Measurements from ENCODE around the gene PLEKHA3.

Gene PLEKHA3

DNA sequence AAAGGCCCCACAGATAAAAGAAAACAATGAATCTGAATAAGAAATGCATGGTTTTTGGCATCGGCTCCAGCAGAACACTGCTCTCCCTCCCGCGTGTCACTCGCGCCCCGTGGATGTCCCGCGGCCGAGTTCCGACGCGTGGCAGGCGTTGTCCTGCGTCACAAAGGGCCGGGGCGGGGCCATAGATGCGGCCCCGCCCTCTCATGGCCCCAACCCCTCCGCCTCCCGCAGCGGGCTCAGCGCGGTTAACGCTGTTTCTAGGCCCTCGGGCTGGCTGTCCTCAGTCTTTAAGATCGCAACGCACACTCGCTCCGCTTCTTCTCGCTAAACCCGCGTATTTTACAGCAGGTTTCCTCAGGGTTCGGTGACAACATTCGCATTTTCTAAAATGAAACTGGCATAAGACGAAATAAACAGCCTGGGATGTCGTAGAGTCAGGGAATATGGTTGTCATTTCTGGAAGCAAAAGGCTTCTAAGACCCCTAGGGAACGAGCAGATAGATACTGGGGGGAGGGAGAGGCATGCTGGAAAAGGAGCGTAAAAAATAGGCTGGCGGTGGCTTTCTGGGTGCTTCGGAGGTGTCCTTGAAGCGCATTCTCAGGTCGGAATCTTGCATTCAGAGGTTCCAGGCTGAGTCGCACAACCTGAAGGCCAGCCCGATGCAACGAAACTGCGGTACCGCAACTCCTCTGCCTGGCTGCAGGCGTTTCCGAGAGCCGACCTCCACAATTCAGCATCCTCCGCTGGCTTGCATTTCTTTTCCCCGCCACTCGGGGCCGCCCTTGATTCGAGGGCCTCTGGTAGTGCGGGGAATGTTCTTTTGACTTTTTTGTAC lies 1.6 kb upstream of the PLEKHA3 start, which contains the start of gene FKBP7:
FKBP7 (minus strand) TSS at position 162 of the 836 bp plus-strand sequence; CDS start at position 61, 101 bp downstream.
- peak; percentile 88 for DNase-seq (ENCODE audit: low read depth, low spot score)

- DNase-seq (ENCODE audit: low read depth, low spot score) = peak; percentile 6
Measured at GRCh38 chr2:178479275-178479616, 1.0 kb upstream of the PLEKHA3 start.

DNA sequence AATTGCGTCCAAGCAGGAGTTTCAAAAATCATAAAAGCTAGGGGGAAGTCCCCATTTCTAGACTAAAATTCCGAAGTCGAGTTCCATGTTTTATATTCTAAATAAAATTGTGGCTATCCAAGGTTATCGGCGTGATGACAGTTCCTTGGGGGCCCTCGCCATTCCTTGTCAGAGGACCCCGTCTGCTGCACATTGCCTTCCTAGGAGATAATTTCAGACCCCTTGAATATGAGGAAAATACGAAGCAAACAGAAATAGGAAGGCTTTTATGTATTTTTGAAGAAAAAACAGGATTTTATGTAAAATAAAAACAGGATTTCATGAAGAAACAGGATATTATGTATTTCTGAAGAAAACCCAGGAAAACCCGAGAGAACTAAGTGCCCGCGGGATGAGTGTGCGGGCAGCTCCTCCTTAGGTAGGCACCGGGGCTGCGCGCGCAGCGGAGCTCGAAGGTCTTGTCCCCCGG lies 465 bp upstream of the PLEKHA3 start:
- no peak for DNase-seq (ENCODE audit: low read depth, low spot score)

DNA sequence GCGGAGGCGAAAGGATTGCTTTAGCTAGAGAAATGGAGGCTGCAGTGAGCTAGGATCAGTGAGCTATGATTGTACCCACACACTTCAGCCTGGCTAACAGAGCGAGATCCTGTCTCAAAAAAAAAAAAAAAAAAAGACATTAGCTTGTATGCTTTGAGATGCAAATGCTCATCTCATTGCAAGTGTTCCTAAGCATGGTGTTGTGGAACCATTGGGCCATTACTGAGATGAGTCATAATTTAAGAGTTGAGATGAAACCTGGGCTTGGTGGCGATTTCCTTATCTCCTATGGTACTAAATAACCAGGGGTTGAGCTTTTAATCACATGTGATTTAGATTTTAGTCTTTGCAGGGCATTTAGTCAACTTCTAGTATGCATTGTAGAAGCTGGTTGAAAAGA lies 2.2 kb downstream of the PLEKHA3 start:
- DNase-seq (ENCODE audit: low read depth, low spot score) = peak; percentile 3

DNA sequence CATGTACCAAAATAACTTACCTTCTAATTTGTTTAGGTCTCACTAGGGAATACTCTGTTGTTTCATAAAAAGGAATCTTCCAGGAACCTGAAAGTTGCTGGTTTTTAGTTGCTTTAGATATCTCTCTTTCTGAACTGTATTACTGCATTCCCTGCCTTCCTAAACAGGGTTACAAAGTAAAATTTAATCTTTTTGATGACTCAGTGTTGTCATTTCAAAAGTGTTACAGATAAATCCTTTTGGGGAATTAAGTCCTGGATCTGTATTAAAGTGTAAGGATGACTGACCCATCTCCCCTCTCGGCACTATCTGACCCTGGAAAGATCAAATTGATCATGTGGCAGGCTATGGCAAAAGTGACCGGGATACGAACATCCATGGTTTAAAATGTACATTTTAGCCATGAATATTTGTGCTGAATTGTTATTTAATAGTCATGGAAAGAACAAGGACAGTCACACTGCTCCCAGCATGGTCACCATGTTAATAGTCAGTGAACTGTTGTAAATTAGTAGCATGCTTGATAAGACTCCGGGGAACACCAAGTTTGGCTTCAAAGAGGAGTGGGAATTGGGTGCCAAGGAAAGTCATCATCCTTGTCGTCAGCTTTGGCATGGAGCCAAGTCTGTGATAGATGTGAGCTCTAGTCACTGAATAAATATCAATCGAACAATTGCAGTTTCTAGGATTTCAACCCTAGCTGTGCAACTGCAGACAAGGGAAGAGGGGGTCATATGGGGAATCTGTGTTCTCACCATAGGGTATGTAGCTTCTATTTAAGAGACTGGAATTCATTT lies 4.2 kb downstream of the PLEKHA3 start:
- no peak for DNase-seq (ENCODE audit: low read depth, low spot score)

DNA sequence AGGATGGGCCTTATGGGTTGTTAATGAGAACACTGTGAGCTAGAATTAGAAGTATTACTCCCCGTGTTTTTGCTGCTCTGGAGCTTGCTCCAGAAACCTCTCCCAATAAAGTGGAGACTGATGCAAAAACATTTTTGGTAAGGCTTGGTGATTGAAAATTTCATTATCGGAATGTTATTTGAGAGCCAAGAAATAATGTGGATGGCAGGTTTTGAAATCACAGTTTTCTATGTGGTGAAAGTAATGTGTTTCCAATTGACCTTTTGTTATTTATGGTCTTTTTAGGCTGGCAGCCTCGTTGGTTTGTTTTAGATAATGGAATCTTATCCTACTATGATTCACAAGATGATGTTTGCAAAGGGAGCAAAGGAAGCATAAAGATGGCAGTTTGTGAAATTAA lies 5.1 kb downstream of the PLEKHA3 start:
- no peak for DNase-seq (ENCODE audit: low read depth, low spot score)

- no peak for DNase-seq (ENCODE audit: low read depth, low spot score)
Measured at GRCh38 chr2:178491612-178492011, 11.4 kb downstream of the PLEKHA3 start.

DNA sequence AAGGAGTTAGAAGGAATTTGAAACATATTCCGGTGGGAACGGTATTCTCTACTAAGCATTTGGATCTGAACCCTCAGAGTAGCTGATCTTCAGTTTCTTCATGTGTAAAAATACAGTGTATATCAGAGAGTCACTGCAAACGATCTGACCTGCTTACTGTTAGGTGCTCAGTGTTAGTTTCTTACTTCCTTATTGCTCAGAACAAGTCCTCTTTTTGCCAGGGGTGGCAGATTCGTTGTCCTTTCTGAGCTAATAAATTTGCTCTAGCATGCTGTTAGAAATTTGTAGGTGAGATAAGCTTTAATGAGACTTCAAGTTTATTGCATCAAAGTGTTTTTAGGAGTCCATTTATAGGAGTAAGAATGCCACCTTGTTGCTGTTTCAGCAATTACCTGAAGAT lies 15.8 kb downstream of the PLEKHA3 start:
- DNase-seq (ENCODE audit: low read depth, low spot score) = no peak

DNA sequence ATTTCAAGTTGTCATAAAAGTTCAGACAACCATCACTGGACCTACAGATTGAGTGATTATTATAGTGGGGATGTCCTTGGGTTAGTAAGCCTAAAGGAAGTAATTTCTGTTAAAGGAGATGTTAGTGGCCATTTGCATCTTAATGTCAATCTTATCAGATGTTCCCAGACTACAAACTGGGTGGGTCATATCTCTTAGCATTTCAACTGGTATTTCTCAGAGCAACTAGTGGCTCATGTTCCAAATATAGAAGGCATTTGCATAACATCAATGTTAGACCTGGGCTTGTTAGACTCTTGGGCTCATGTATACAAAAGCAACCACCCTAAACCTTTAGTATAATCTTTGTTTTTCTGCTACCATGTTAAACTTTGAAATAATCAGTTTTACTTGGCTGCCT lies 17.9 kb downstream of the PLEKHA3 start:
- no peak for DNase-seq (ENCODE audit: low read depth, low spot score)

- no peak for DNase-seq (ENCODE audit: low read depth, low spot score)
Measured at GRCh38 chr2:178499640-178500039, 19.4 kb downstream of the PLEKHA3 start.

DNA sequence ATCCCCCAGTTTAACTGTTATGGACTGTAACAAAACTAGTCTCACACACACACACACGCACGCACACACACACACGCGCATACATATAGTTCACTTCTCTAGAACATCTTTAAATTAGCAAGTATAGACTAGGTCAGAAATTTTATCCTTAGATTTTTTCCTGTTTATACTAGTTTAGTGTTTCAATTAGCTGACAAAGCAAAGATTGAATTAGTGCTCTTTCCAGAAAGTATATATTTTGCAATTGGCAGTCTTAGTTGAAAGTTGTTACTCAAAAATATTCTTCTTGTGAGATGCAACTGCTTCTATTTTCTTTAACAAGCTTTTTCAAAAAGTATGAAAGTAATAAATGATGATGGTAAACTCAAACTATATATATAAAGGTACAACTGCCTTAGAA lies 22.5 kb downstream of the PLEKHA3 start:
- DNase-seq (ENCODE audit: low read depth, low spot score) = no peak

DNA sequence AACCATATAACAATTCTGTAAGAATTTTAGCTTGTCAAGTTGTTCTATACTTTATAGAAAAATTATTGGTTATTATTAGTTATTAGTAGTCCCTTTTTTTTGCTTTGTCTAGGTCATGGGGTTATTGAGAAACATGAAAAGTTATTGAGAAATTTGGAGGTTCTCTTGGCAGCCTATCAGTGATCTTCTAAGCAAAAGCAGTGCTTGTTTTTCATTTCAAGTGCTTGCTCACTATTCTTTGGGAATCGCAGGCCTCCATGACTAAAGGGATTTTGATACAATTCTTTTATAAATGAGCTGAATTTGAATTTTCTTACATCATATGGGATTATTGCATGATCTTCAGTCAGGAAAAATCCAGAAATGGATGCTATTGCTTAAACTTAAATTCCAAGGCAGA lies 25.8 kb downstream of the PLEKHA3 start:
- no peak for DNase-seq (ENCODE audit: low read depth, low spot score)

DNA sequence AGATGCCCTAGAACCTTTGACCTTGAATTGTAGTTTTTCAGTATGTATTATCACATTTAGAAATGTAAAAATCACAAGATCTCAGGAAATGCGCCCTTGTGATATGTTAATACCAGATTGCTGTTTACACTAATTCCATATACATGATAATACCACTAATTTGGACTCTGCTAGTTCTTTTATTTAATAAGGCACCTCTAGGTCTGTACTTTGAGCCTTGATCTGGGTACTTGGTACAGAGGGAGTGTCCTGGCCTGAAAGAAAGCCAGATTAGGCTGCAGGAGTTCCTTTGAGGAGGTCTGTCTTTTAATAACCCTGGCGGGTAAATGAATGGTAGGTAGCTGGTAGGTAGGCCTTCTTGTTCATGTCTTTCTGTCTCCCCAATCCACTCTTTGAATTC lies 26.3 kb downstream of the PLEKHA3 start:
- no peak for DNase-seq (ENCODE audit: low read depth, low spot score)

DNA sequence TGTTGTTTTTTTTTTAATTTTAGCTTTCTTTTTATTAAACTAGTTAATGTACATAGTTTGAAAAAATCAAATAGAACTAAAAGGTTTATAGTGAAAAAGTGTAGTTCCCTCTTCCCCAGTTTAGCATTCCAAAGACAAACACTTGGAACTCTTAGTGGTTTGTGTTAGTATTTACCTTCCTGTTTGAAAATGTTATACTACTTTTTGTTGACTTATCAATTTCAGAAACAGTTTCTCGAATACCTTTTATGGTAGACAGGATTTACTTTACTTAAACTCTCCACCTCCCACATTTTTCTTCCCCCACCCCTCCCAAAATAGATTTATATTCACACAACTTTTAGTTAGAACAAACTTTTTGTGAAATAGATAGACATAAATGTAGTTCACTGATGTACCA lies 26.7 kb downstream of the PLEKHA3 start:
- DNase-seq (ENCODE audit: low read depth, low spot score) = no peak

GRCh38 chr2:178508646-178509045 lies 28.4 kb downstream of the PLEKHA3 start:
- DNase-seq (ENCODE audit: low read depth, low spot score) = no peak

GRCh38 chr2:178510384-178510783 lies 30.1 kb downstream of the PLEKHA3 start:
- DNase-seq (ENCODE audit: low read depth, low spot score) = no peak

DNA sequence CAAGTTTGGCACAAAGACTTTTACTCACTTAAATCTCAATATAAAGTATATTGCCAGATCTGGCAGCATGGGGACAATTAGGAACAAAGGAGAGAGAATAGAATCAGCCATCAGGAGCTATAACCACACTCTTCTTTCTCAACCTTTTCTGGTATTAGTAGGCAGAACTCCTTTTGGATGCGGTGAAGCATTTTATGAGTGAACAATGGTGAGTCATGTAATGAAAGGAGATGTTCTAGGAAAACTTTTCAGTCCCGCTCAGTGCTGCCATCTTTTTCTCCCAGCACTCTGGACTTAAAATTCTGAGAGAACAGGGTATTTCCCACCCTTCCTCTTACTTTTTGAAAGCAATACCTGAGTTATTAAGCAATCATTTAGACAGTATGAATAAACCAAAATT lies 32.2 kb downstream of the PLEKHA3 start:
- no peak for DNase-seq (ENCODE audit: low read depth, low spot score)

DNA sequence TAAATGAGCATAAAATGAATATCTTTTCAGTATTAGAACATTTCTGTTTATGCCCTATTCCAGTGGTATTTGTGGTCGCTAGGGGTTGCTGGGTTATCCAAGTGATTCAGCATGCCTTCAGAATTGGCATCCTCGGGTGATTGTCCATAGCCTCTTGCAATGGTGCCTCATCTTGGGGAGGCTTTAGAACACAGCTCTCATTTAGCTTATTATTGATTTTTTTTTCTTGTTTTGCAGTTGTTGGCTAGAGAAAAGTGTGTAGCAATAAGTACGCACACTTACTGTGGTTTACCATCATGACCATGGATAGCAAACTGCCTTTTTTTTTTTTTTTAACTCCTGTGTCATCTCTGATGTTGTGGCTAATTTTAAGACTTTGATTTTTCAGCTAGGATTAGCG lies 33.6 kb downstream of the PLEKHA3 start:
- no peak for DNase-seq (ENCODE audit: low read depth, low spot score)

DNA sequence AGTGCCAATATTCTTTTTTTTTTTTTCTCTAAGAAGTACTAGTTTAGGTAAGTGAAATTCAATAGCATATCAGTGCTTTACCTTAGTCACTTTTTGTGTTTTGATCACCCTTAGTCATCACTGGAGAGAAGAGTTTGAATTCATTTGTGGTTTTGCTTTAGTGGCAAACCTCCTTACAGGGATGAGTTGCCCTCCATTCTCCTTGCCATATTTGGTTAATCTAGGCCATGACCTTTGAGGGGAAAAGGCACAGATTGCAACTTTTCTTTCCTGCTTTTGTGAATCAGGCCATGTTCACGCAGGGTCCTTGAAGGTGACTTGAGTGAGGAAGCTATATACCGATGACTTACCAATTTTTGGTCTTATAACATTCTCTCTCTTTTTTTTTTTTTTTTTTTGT lies 34.4 kb downstream of the PLEKHA3 start:
- DNase-seq (ENCODE audit: low read depth, low spot score) = no peak

DNA sequence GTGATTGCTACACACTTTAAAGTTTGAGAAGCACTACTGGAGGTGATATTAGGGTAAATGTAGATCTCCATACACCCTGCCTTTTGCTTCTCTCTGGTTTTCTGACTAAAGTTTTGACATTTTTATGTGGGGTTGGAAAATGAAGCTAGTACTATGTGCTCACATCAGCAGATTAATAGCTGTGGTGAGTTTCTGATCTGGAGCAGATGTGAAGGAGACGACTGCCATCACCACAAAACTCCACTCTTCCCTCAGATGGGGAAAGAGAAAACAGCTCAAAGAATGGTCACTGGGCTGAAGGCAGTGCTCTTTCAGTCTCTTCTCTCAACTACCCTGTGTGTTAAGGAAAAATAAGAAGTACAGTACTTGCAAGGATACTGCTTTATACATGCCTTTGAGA lies 37.2 kb downstream of the PLEKHA3 start:
- DNase-seq (ENCODE audit: low read depth, low spot score) = no peak

GRCh38 chr2:178521304-178522150 lies 41.3 kb downstream of the PLEKHA3 start:
- no peak for DNase-seq (ENCODE audit: low read depth, low spot score)
